Lower leg skin (tissue), 3 donors: ENCODE data around the gene PLGRKT.

Experiments
- CTCF ChIP-seq, 3 donors: fragments of 450-650 bp; IDR thresholded peaks; one replicate each; pipeline ENCODE4 v1.5.1; 2016; ENCODE audit warnings: antibody characterized with exemption in 3 of 3, mild to moderate bottlenecking in 3 of 3, moderate library complexity in 2 of 3
- POLR2A ChIP-seq, 2 donors: fragments of 450-650 bp; IDR thresholded peaks; one replicate each; pipeline ENCODE4 v1.6.1; 2016 to 2017; ENCODE audit warnings: antibody characterized with exemption in 2 of 2, mild to moderate bottlenecking in 1 of 2, moderate library complexity in 1 of 2

- TF ChIP-seq CTCF (IDR thresholded peaks at IDR 0.05) (no peak), POLR2A (IDR thresholded peaks at IDR 0.05) (no peak)
Measured at GRCh38 chr9:5315187-5315923, 122.4 kb downstream of the PLGRKT start.
